Measurements from ENCODE around the gene RPS2.
"Not testable (repeated sequence)": the region's sequence is repeated elsewhere in the genome, so short reads cannot be mapped to it uniquely, and the experiment has no call there.

Gene RPS2

GRCh38 chr16:1962161-1963153 is 2.2 kb downstream of the RPS2 start:
- not testable (repeated sequence) for DNase-seq

GRCh38 chr16:1961651-1962067 is 3.0 kb downstream of the RPS2 start:
- no peak for DNase-seq

GRCh38 chr16:1960665-1961630 is 3.7 kb downstream of the RPS2 start:
- no peak for DNase-seq

- DNase-seq: peak; percentile 94
These were observed 5.2 kb downstream of the RPS2 start, which contains the start of gene NDUFB10 for GRCh38 chr16:1959269-1960039. Gene NDUFB10, plus strand, starts transcription at chr16:1959538. Its CDS starts 87 bp downstream, at chr16:1959625.

GRCh38 chr16:1958715-1959268 is 5.8 kb downstream of the RPS2 start:
- no peak for DNase-seq

- DNase-seq: not testable (repeated sequence)
These were observed 6.5 kb downstream of the RPS2 start for GRCh38 chr16:1958143-1958491.

- not testable (repeated sequence) for DNase-seq
These were observed 7.0 kb downstream of the RPS2 start for GRCh38 chr16:1957434-1958142.

- no peak for DNase-seq
These were observed 10.9 kb downstream of the RPS2 start for GRCh38 chr16:1953734-1954133.

- no peak for DNase-seq
These were observed 14.1 kb downstream of the RPS2 start for GRCh38 chr16:1950559-1950958.

GRCh38 chr16:1950047-1950446 is 14.6 kb downstream of the RPS2 start:
- no peak for DNase-seq

GRCh38 chr16:1949507-1949906 is 15.1 kb downstream of the RPS2 start:
- DNase-seq: no peak

GRCh38 chr16:1947369-1947670 is 17.3 kb downstream of the RPS2 start:
- no peak for DNase-seq

- no peak for DNase-seq
These were observed 17.9 kb downstream of the RPS2 start for GRCh38 chr16:1946495-1947368.

- no peak for DNase-seq
These were observed 18.9 kb downstream of the RPS2 start for GRCh38 chr16:1945559-1946391.

GRCh38 chr16:1944612-1945199 is 19.9 kb downstream of the RPS2 start:
- no peak for DNase-seq

- DNase-seq: peak; percentile 100
These were observed 21.6 kb downstream of the RPS2 start, which contains the start of gene MSRB1 for GRCh38 chr16:1942810-1943726. Gene MSRB1, minus strand, starts transcription at chr16:1943199. Its CDS starts 43 bp downstream, at chr16:1943156.

GRCh38 chr16:1942047-1942809 is 22.4 kb downstream of the RPS2 start:
- peak; percentile 63 for DNase-seq
